Glomerular visceral epithelial cell (primary cell): ENCODE measurements around the gene RAB15.
"Not testable (repeated sequence)": the region's sequence is repeated elsewhere in the genome, so short reads cannot be mapped to it uniquely, and the experiment has no call there.

ENCODE experiments used
- DNase-seq: peaks from one replicate; pipeline ENCODE4 v3.0.0-alpha.2; 2016; ENCODE audit errors: extremely low spot score

RAB15 gene

DNA sequence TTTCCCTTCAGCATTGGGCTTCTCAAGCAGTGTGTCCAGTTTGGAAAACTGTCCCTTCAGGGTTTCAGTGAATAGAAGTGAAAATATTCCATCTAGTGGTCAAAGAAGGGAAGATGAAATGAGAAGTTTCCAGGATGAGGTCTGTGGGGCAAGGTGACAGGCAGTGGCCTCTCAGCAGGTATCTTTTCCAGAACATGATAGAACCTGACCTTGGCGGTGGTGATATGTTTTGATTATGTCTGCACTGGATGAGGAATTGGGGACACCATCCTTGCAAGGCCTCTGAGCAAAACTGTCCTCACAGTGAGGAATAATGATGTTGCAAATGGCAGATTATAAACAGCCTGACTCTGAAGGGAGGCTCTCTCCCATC lies 34.3 kb downstream of the RAB15 start:
- peak; percentile 29 for DNase-seq

DNA sequence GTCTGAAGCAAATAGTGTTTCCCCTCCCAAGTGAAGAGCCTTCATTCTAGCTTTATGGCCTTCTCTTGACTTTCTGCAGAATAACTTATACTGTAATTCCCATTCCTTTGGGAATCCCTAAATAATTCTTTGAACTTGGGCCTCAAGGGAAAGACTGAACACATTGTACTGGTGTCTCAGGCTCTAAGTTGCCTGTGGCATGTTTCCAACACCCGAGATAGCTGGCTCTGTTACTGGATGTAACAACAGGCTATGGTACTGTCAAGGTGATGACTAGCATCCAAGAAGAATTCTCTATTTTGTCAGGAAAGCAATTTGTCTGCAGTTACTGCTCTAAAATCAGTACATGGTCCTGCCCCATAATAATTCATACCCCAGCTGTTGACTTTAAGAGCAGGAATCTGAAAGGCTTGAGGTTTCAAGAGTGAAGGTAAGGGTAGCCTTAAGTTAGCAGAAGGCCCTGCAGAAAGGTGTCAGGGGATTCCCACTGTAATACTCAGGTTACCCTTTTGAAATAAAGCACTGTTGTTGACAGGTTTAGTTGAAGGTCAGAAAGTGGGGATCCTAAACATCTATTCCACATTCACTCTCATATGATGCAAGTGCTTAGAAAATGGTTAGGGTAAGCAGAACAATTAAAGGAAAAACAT lies 34.8 kb downstream of the RAB15 start:
- DNase-seq, result no peak

DNA sequence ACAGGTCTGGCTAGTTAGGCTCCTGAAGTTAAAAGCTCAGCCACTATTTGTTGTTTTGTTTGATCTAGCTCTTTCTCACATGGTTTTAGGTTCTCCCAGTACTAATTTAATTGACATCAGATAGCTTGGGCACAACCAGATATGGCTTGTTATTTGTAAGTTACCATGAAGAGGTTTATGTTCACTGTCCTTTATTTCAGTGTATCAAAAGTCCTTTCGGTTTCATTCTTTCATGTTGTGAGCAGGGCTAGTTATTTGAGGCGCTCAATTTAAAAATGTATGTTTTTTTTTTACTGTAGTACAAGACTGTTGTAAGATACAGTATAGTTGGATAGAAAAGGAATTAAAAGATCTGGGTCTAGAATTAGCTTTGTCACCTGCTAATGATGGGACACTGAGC lies 36.6 kb downstream of the RAB15 start:
- no peak for DNase-seq

DNA sequence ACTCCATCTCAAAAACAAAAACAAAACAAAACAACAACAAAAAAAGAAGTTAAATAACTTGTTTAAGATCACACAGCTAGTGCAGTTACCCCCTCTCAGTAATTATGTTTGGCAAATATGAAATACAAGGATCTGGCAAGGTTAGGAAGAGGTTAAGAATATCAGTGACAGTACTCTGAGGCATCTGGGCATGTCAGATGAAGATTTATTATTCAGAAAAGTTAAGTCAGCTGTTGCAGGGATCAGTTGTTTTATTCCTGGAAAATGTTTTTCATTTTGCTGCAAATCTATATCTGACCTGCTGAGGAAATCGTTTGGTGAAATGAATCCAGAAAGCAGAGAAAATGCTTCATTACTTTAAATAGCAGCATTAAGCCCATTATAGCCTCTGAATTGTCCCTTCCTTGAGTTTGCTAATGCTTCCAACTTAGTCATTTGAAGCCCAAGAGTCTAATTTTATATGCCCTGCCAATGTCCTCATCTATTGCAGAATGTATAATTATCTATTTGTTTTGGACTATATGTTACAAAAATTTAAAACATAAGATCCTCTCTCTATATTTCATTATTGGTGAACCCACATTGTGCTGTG lies 37.7 kb downstream of the RAB15 start:
- DNase-seq, result no peak

DNA sequence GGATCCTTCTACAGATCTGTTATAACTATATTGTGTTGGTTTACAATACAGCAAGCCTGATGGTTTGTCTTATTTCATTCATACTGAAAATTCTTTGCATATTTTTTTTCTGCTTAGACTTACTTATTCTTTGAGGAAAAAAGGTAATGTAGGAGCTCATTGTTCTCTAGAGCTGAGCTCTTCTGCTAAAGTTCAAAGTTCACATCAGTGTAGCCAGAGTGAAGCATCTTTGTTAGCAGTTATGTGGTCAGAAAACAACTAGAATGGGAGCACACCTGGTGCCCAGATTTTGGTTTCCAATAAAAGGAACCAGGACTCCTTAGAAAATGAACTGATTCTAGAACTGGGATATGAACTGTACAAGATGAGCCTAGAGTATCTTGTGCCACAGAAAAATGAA lies 39.9 kb downstream of the RAB15 start:
- no peak for DNase-seq

DNA sequence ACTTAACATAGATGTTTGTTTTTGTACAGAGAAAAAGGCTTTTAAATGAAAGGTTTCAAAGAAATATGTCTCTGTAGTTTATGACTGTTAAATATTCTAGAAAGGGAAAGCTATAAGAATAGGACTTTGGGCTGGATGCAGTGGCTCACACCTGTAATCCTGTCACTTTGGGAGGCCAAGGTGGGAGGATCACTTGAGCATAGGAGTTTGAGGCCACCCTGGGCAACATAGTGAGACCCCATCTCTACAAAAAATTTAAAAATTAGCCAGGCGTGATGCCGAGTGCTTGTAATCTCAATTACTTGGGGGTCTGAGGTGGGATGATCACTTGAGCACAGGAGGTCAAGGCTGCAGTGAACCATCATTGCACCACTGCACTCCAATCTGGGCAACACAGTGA lies 41.0 kb downstream of the RAB15 start:
- DNase-seq, result no peak

DNA sequence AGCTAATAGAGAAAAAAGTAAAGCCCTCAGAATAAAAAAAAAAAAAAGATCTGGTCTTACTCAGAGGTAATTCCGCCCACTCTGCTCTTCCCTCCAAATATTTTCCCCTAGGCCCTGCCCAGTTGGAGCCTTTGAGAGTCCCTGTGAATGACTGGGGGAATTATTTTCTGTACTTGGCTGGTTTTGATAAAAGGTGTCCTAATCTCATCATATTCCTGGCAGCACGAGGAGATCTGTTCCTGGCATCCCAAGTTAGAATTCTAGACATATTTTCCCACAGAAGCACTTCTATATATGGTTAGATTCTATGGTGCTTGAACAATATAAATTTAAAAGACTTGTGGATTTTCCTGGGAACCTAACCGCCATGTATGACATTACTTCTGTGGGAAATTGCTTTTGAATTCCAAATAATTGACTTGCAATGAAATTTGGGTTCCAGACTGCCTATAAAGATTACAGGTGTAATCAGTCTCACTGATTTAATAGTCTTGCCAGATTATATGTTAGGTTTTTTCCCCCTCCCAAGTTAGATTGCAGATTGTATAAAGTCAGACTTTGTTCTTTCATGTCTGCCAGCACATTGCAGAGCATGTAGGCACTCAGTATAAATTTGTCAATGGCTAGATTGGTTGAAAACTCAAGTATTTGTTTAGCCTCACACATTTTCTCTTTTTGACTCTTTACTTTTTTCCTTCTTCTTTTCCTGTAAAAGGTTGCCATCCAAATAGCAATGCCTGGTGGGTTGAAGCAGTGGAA lies 41.9 kb downstream of the RAB15 start:
- no peak for DNase-seq

DNA sequence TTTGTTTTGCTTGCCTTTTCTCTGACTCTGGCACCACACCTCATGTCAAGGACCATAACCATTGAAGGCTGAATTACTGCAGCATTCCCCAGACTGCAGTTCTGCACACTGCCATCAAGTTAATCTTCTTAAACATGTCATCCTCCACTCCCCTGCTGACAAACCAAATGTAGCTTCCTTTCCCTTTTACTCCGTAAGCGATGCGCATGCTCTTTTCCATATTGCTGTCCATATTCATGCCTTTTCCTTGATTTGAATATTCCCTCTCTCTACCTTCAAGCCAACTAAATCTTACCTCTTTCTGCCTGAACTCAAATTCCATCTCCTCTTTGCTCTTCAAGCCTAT lies 43.1 kb downstream of the RAB15 start:
- DNase-seq, result no peak

DNA sequence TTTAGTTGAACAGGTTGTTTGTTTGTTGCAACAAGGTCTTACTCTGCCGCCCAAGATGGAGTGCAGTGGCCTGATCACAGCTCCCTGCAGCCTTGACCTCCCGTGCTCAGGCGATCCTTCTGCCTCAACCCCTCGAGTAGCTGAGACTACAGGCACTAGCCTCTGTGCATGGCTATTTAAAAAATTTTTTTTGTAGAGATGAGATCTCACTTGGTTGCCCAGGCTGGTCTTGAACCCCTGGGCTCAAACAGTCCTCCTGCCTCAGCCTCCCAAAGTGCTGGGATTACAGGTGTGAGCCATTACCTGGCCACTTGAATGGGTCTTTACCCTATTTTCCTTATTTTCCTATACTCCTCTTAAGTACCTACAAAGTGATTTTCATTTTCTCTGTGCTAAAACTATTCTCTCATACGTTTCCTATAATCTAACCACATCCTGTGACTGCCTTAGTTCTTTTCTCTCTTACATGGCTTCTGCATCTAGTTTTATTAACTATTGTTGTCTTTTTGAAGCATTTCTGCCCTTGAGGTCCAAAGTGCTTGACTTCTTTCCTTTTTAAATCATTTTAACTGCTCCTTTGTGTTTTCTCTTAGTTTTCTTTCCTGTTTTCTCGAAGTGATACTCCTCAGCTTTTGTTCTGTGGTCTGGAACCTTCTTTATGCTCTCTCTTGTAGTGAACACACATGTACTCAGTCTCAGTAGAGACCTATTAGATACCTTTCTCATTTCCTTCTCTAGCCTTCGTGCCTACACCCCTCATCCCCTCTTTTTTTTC lies 43.7 kb downstream of the RAB15 start:
- no peak for DNase-seq

DNA sequence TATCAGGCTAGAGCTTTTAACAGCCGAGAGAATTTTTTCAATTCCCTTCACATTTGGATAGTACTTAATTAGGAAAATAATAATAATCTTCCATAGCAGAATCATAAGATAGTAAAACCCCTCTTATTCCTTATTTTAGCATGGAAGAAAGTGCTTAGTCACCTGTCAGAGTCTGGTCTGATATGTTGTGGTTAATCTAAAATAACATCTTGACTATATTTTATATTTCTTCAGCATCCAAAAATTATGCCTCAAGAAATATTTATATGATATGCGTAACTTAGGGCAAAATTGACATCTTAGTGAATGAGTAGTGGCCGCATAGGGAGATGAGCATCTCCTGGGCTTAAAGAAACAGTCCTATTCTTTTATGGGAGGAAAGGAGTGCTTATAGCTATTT lies 45.1 kb downstream of the RAB15 start:
- no peak for DNase-seq

DNA sequence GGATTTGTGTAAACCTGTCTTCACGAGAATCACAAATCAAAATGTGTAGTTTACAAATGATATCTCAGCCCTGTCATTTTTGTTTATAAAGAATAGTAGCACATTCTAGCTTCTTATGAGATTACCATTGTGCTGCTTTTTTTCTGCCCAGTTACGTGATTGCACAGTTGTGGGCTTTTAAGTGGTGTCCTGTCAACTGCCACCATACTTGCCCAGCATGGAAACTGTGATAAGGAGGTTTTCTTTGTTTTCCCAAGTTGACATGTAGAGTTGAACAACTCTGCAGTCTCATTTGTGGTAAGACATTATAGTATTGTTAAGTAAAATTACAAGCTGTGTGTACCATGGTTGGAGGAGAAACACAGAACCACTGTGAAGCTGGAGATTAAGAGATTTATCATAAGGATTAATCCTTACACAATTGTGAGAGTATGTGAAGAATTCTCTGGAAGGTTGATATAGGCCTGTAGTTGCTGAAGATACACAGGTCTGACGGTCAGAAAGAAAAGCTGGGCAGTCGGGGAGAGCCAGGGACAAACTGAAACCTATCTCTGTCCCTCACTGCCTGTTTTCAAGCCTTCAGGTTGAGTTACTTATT lies 45.6 kb downstream of the RAB15 start:
- DNase-seq, result no peak

DNA sequence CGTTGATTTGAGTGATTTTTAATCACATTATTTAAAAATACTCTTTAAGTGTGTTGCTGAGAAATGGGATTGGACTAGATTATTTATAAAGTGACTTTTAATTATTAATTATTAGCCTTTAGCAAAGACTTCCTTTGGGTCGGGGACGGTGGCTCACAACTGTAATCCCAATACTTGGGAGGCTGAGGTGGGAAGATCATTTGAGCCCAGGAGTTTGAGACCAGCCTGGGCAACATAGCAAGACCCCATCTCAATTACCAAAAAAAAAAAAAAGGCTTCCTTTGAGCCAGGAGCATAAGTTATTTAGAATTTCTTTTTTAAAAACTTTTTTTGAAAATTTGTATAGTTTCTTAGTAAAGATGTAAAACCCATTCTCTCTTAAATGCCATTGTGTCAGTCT lies 49.1 kb downstream of the RAB15 start:
- no peak for DNase-seq

DNA sequence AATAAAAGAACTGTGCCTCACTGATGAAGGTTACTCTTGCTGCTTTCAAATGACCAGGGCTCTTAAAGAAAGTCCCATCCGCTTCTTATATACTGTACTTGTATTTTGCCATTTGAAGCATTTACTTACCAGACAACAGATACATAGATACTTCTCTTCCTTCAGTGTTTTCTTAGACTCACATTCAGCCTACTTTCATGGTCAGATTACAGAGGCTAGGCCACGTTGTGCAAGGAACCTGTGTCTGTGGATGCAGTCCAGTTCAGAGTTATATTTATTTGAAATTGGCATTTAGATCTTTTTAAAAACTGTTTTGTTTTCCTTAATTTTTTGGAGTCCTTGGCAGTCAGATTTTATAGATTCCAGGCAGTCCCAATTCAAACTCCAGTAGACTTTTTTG lies 51.7 kb downstream of the RAB15 start:
- DNase-seq, result no peak

DNA sequence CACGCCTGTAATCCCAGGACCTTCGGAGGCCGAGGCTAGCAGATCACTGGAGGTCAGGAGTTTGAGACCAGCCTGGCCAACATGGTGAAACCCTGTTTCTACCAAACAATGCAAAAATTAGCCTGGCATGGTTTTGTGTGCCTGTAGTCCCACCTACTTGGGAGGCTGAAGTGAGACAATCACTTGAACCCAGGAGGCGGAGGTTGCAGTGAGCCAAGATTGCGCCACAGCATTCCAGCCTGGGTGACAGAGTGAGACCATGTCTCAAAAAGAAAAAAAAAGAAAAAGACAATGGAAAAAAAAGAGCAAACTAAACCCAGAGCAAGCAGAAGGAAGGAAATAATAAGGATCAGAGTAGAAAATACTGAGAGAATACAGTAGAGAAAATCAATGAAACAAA lies 52.5 kb downstream of the RAB15 start:
- no peak for DNase-seq

DNA sequence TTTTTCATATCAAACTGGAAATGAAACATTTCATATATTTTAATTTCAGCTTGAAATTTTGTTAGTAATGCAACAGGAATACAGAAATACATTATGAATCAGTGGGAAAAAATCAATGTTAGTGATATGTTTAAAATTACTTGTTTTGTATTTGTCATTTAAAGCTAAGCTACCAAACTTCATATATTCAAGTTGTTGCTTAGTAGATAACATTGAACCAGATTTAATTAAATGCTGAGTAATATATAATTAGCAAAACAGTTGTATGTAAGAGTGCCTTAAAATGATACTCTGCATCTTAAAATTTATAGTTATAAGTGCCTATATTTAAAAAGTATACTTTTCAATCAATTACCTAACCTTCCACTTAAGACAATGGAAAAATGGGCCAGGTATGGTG lies 52.9 kb downstream of the RAB15 start:
- no peak for DNase-seq

DNA sequence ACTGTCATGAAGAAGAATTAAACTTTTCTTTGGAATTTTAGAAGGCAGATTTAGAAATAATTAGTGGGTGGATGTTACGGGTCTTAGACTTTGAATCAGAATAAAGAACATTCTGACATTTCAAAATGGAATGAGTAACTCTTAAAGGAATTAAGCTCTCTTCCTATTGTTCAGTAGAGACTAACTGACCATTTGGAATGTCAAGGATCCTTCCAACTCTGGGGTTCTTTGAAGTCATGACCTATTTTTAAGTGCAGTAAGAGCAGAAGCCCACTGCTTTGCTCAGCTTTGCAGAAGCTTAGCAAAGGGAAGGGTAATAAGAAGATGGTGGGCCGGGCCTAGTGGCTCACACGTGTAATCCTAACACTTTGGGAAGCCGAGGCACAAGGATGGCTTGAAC lies 53.9 kb downstream of the RAB15 start:
- no peak for DNase-seq

DNA sequence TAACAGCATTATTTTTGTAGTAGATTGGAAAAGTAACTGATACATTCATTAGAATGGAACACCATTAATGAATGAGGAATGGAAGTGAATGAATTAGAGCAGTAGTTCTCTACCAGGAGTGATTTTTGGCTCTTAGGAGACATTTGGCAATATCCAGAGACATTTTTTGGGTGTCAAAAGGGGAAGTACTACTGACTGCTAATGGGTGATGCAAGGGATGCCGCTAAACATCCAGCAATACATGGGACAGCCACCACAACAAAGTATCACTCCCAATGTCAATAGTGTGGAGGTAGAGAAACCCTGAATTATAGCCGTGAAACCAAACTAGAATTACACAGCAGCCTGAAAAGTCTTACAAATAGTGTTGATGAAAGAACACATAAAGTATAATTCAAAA lies 56.3 kb downstream of the RAB15 start:
- DNase-seq, result no peak

DNA sequence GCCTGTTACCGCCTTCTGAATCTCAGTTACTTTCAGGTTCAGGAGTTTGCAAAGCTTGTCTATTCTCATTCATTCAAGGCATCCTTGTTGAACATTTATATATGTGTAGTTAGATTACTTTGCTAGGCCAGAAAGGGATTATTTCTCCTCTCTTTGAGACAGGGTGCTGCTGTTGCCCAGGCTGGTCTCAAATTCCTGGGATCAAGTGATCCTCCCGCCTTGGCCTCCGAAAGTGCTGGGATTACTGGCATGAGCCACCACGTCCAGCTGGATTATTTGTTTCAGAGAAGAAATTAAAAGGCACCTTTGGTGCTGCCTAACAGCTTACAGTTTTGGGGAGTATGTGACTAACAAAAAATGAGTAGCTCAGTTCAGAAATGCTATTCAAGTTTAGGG lies 57.1 kb downstream of the RAB15 start:
- DNase-seq, result no peak

DNA sequence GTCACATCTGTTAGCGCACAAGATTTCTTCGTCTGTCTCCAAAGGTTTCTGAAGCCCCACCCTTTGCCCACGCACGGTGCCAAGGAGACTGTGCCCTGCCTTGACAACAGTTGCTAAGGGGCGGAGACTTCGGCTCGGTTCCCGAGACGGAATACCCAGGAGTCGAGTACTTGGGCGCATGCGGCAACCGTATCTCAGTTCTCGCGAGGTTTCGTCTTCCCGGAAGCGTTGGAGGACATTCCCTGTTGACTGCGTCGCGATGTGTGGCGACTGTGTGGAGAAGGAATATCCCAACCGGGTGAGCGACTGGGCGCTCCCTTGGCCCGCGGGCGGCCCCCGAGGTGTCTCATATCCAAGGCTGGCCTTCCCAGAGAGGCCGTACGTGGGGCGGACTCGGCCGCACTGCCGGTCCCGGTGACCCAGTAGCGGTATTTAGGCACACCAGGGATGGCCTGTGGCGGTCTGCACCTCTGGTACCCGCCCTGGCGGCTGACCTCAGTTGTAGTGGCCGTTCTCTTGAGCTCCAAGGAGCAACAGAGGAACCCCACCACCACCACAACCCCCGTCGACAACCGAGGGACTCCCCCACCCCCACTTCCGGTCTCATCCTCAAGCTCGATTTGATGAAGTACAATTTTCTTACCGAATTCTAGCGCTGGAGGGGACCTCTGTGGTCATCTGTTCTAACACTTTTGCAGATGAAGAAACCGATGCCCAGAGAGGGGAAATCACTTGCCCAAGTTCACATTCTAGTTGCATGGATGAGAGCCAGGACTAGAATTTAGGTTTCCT lies 57.7 kb downstream of the RAB15 start, which contains the start of gene CHURC1:
Gene CHURC1 (plus strand): TSS at position 219 of the 792 bp plus-strand sequence. CDS start 41 bp downstream, at position 260.
- peak; percentile 99 for DNase-seq

DNA sequence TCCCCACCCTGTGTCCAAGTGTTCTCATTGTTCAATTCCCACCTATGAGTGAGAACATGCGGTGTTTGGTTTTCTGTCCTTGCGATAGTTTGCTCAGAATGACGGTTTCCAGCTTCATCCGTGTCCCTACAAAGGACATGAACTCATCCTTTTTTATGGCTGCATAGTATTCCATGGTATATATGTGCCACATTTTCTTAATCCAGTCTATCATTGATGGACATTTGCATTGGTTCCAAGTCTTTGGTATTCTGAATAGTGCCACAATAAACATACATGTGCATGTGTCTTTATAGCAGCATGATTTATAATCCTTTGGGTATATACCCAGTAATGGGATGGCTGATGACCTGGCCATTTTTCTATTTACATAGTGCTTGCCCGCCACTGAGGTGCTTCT lies 58.7 kb downstream of the RAB15 start:
- DNase-seq, result not testable (repeated sequence)

DNA sequence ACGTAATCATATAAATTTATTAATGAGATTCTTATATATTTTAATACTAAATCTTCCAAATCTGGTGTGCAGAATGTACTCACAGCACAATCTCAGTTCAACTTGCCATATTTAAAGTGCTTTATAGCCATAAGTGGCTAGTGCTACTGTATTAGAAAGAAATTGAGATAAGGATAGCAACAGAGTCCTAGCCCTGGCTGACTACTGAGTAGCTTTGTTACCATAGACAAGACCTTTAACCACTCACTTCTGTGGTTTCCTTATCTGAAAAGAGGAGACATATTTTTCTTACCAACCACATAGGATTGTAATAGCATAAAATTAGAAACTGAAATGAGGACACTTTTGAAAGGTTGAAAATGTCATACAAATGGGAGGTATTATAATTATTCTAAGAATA lies 59.9 kb downstream of the RAB15 start:
- DNase-seq, result no peak
